ENCODE results near the gene CHIT1. TPM values are rescaled to one million over a fixed set of nuclear protein-coding genes. Genes with fewer than 3 reads are reported as not detected.

The CHIT1 gene
- total RNA-seq, 4 donors from 2014 or later = 0.49 to 244 (median 5.6) TPM

DNA sequence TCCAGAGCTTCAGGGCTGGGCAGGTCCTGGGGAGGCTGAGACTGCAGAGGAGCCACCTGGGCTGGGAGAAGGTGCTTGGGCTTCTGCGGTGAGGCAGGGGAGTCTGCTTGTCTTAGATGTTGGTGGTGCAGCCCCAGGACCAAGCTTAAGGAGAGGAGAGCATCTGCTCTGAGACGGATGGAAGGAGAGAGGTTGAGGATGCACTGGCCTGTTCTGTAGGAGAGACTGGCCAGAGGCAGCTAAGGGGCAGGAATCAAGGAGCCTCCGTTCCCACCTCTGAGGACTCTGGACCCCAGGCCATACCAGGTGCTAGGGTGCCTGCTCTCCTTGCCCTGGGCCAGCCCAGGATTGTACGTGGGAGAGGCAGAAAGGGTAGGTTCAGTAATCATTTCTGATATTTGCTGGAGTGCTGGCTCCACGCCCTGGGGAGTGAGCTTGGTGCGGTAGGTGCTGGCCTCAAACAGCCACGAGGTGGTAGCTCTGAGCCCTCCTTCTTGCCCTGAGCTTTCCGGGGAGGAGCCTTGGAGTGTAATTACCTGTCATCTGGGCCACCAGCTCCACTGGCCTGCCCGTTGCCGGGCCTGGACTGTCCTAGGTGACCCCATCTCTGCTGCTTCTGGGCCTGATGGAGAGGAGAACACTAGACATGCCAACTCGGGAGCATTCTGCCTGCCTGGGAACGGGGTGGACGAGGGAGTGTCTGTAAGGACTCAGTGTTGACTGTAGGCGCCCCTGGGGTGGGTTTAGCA, 63.1 kb downstream of the CHIT1 start:
- TF ChIP-seq, protein P1, sequence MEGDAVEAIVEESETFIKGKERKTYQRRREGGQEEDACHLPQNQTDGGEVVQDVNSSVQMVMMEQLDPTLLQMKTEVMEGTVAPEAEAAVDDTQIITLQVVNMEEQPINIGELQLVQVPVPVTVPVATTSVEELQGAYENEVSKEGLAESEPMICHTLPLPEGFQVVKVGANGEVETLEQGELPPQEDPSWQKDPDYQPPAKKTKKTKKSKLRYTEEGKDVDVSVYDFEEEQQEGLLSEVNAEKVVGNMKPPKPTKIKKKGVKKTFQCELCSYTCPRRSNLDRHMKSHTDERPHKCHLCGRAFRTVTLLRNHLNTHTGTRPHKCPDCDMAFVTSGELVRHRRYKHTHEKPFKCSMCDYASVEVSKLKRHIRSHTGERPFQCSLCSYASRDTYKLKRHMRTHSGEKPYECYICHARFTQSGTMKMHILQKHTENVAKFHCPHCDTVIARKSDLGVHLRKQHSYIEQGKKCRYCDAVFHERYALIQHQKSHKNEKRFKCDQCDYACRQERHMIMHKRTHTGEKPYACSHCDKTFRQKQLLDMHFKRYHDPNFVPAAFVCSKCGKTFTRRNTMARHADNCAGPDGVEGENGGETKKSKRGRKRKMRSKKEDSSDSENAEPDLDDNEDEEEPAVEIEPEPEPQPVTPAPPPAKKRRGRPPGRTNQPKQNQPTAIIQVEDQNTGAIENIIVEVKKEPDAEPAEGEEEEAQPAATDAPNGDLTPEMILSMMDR (IDR thresholded peaks at IDR 0.05; ENCODE audit: low read depth) = no peak

Other genes starting within 250 kb of the CHIT1 start
- gene TMEM183A, start 222.3 kb downstream of the CHIT1 start, total RNA-seq = 10 to 100 TPM; 51.2 to 79.6 (median 62.6) TPM
- under 1 TPM in 3 of 4 donors, not detected in 1; 0.16 to 0.19 (median 0.17) TPM for gene PPFIA4, start 203.2 kb downstream of the CHIT1 start, total RNA-seq
- not detected for gene MYOG, start 143.7 kb downstream of the CHIT1 start, total RNA-seq
- 1 to 10 TPM in 2 of 4 donors, under 1 TPM in 2; 0.33 to 8.3 (median 0.90) TPM for gene ADORA1, start 101.9 kb downstream of the CHIT1 start, total RNA-seq
- not detected for gene MYBPH, start 53.8 kb downstream of the CHIT1 start, total RNA-seq
- 100 to 1,000 TPM in 1 of 4 donors, 10 to 100 TPM in 2, 1 to 10 TPM in 1; 7.3 to 625 (median 33.2) TPM for gene CHI3L1, start 43.0 kb downstream of the CHIT1 start, total RNA-seq
- 100 to 1,000 TPM in 1 of 4 donors, 10 to 100 TPM in 3; 68.5 to 121 (median 80.4) TPM for gene BTG2, start 75.8 kb upstream of the CHIT1 start, total RNA-seq
- gene FMOD, start 121.4 kb upstream of the CHIT1 start, total RNA-seq = 100 to 1,000 TPM in 1 of 4 donors, 10 to 100 TPM in 3; 39.6 to 164 (median 67.1) TPM
- 100 to 1,000 TPM in 1 of 4 donors, 10 to 100 TPM in 3; 63.1 to 140 (median 80.8) TPM for gene PRELP, start 246.1 kb upstream of the CHIT1 start, total RNA-seq

All from subcutaneous adipose tissue (tissue), 4 donors.